K562 (cell line): ENCODE results near the gene TMEM167A. TPM values are rescaled to one million over a fixed set of nuclear protein-coding genes. Genes with fewer than 3 reads are reported as not detected.
A peak's percentile ranks its signal among the peaks of the same experiment; 100 is the strongest.

Source experiments
- ATF3 ChIP-seq, 2 experiments: fragments of 450-650 bp in 1 of 2; sonication (generic) in 1 of 2; formaldehyde crosslinking in 1 of 2; IDR thresholded peaks in 1 of 2; conservative IDR thresholded peaks in 1 of 2; 2 replicates each; pipeline versions ENCODE4 v1.6.1 to v1.8.1; 2016 to 2023; ENCODE audit warnings: mild to moderate bottlenecking in 2 of 2, moderate library complexity in 2 of 2, inconsistent platforms in 1 of 2, missing genetic modification reagents in 1 of 2
- BRD9 ChIP-seq: fragments of 450-650 bp; IDR thresholded peaks from 2 replicates; pipeline ENCODE4 v1.6.1; 2018; ENCODE audit warnings: low read depth; ENCODE audit not compliant: partially characterized antibody
- CEBPB ChIP-seq: fragments of 450-650 bp; IDR thresholded peaks from 2 replicates; pipeline ENCODE4 v1.6.1; 2016; ENCODE audit warnings: missing genetic modification characterization, missing compliant biosample characterization
- CEBPG ChIP-seq, 3 experiments: fragments of 200-800 bp in 1 of 3; sonication (Bioruptor generic) in 1 of 3; sonication (generic) in 1 of 3; formaldehyde crosslinking in 1 of 3; IDR thresholded peaks in 2 of 3; conservative IDR thresholded peaks in 1 of 3; 2 replicates each; pipeline versions ENCODE4 v1.6.1 to v1.8.0; 2016 to 2022; ENCODE audit warnings: missing compliant biosample characterization in 2 of 3, missing genetic modification characterization in 2 of 3, mild to moderate bottlenecking in 1 of 3, missing genetic modification reagents in 1 of 3
- CHD1 ChIP-seq: fragments of 200-600 bp; sonication (generic); IDR thresholded peaks from one replicate; pipeline ENCODE4 v1.6.1; 2012; ENCODE audit warnings: mild to moderate bottlenecking, moderate library complexity, low read length, inconsistent platforms
- IRF1 ChIP-seq: sonication (generic); formaldehyde crosslinking; IDR thresholded peaks from 2 replicates; pipeline ENCODE4 v1.8.0; 2022; ENCODE audit warnings: missing genetic modification reagents, mild to moderate bottlenecking, borderline replicate concordance
- KAT7 ChIP-seq: sonication (generic); formaldehyde crosslinking; IDR thresholded peaks from 2 replicates; pipeline ENCODE4 v1.8.0; 2022; ENCODE audit warnings: missing genetic modification reagents, mild to moderate bottlenecking, borderline replicate concordance
- MAFF ChIP-seq: IDR thresholded peaks from 2 replicates; pipeline ENCODE4 v1.6.1; 2012; ENCODE audit warnings: low read length, improper control_type of control experiment
- PRPF4 ChIP-seq: fragments of 200-400 bp; formaldehyde crosslinking; IDR thresholded peaks from one replicate; pipeline ENCODE4 v1.6.1; 2017; ENCODE audit warnings: low read length, low read depth, mild to moderate bottlenecking; ENCODE audit not compliant: insufficient read depth, poor library complexity, severe bottlenecking
- RB1 ChIP-seq: fragments of 450-650 bp; IDR thresholded peaks from 2 replicates; pipeline ENCODE4 v1.6.1; 2017; ENCODE audit warnings: low read depth, mild to moderate bottlenecking
- SIN3B ChIP-seq: fragments of 450-650 bp; IDR thresholded peaks from 2 replicates; pipeline ENCODE4 v1.6.1; 2017; ENCODE audit warnings: low read depth, mild to moderate bottlenecking, moderate library complexity
- SMARCB1 ChIP-seq: IDR thresholded peaks from 2 replicates; pipeline ENCODE4 v1.6.1; 2011; ENCODE audit warnings: improper control_type of control experiment, low read depth; ENCODE audit not compliant: insufficient read length
- ZFP1 ChIP-seq: fragments of 450-650 bp; formaldehyde crosslinking; IDR thresholded peaks from 2 replicates; pipeline ENCODE4 v1.4.0; 2020; ENCODE audit warnings: mild to moderate bottlenecking, mixed read lengths
- ZNF133 ChIP-seq: fragments of 250-450 bp; sonication (Bioruptor Pico); IDR thresholded peaks from 2 replicates; pipeline ENCODE4 v1.4.0; 2020; ENCODE audit warnings: mild to moderate bottlenecking
- ZNF408 ChIP-seq: fragments of 250-450 bp; sonication (Bioruptor Pico); IDR thresholded peaks from 2 replicates; pipeline ENCODE4 v1.4.0; 2020; ENCODE audit warnings: low read depth, mild to moderate bottlenecking, moderate library complexity
- polyA plus RNA-seq, 8 experiments: library from polyadenylated mRNA; depleted of rRNA in 4 of 8; stranded (reverse) in 5 of 8; unstranded in 3 of 8; fragments of >200 nt; fragmentation: Nextera tagmentation in 2 of 8; fragmentation: Illumina TruSeq in 1 of 8; extraction: Ambion mirVana in 2 of 8; extraction: Trizol in 1 of 8; gene quantifications; 2 replicates each; pipeline versions ENCODE4 v1.2.1 to v1.2.3, GENCODE V29; 2011 to 2014; ENCODE audit warnings: inconsistent platforms in 1 of 8, missing spikeins in 1 of 8
- total RNA-seq, 7 experiments: library from RNA; depleted of rRNA in 6 of 7; stranded (reverse); fragments of >200 nt in 6 of 7; fragmentation: Illumina TruSeq in 2 of 7; extraction: Trizol in 2 of 7; gene quantifications; 2 replicates each; pipeline versions ENCODE4 v1.2.1 to v1.2.3, GENCODE V29; 2011 to 2021; ENCODE audit warnings: low replicate concordance in 1 of 7
- TF ChIP-seq, protein P1 (sequence below): fragments of 250-450 bp; sonication (Bioruptor Pico); IDR thresholded peaks from 2 replicates; pipeline ENCODE4 v1.4.0; 2020
- TF ChIP-seq, protein P2 (sequence below): fragments of 450-650 bp; formaldehyde crosslinking; IDR thresholded peaks from 2 replicates; pipeline ENCODE4 v1.4.0; 2022; ENCODE audit warnings: mild to moderate bottlenecking, moderate library complexity

The TMEM167A gene
- total and polyA plus RNA-seq, 9 of the 15 experiments (the other 6 are each of a cell fraction or from before 2014, with no cell fraction given): 35.3 to 458 (median 110) TPM

GRCh38 chr5:83107692-83108420, 30.7 kb upstream of the TMEM167A start (continued):
- TF ChIP-seq IRF1 (CRISPR knock-in tag) (no peak), RB1 (no peak), ZNF408 (no peak), ZFP1 (CRISPR knock-in tag) (no peak), SIN3B (no peak), ZNF133 (CRISPR knock-in tag) (no peak), PRPF4 (no peak), KAT7 (CRISPR knock-in tag) (no peak), CHD1 (no peak), CEBPB (peak; percentile 70), SMARCB1 (no peak), CEBPG (CRISPR knock-in tag; IDR thresholded peaks at IDR 0.05) (no peak), CEBPG (tag; conservative IDR thresholded peaks at IDR 0.05 in 1 of 2, IDR thresholded peaks at IDR 0.05 in 1 of 2) (peak; percentile 46 to 57; a peak in 2 of 4 replicates), ATF3 (IDR thresholded peaks at IDR 0.05) (peak; percentile 56), ATF3 (CRISPR knock-in tag; conservative IDR thresholded peaks at IDR 0.05) (no peak), MAFF (no peak), BRD9 (no peak)
- TF ChIP-seq, protein P1, sequence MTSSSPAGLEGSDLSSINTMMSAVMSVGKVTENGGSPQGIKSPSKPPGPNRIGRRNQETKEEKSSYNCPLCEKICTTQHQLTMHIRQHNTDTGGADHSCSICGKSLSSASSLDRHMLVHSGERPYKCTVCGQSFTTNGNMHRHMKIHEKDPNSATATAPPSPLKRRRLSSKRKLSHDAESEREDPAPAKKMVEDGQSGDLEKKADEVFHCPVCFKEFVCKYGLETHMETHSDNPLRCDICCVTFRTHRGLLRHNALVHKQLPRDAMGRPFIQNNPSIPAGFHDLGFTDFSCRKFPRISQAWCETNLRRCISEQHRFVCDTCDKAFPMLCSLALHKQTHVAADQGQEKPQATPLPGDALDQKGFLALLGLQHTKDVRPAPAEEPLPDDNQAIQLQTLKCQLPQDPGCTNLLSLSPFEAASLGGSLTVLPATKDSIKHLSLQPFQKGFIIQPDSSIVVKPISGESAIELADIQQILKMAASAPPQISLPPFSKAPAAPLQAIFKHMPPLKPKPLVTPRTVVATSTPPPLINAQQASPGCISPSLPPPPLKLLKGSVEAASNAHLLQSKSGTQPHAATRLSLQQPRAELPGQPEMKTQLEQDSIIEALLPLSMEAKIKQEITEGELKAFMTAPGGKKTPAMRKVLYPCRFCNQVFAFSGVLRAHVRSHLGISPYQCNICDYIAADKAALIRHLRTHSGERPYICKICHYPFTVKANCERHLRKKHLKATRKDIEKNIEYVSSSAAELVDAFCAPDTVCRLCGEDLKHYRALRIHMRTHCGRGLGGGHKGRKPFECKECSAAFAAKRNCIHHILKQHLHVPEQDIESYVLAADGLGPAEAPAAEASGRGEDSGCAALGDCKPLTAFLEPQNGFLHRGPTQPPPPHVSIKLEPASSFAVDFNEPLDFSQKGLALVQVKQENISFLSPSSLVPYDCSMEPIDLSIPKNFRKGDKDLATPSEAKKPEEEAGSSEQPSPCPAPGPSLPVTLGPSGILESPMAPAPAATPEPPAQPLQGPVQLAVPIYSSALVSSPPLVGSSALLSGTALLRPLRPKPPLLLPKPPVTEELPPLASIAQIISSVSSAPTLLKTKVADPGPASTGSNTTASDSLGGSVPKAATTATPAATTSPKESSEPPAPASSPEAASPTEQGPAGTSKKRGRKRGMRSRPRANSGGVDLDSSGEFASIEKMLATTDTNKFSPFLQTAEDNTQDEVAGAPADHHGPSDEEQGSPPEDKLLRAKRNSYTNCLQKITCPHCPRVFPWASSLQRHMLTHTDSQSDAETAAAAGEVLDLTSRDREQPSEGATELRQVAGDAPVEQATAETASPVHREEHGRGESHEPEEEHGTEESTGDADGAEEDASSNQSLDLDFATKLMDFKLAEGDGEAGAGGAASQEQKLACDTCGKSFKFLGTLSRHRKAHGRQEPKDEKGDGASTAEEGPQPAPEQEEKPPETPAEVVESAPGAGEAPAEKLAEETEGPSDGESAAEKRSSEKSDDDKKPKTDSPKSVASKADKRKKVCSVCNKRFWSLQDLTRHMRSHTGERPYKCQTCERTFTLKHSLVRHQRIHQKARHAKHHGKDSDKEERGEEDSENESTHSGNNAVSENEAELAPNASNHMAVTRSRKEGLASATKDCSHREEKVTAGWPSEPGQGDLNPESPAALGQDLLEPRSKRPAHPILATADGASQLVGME (CRISPR knock-in tag): no peak
- TF ChIP-seq, protein P2, sequence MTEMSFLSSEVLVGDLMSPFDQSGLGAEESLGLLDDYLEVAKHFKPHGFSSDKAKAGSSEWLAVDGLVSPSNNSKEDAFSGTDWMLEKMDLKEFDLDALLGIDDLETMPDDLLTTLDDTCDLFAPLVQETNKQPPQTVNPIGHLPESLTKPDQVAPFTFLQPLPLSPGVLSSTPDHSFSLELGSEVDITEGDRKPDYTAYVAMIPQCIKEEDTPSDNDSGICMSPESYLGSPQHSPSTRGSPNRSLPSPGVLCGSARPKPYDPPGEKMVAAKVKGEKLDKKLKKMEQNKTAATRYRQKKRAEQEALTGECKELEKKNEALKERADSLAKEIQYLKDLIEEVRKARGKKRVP (CRISPR knock-in tag): no peak
